Fibroblast of pulmonary artery (primary cell): ENCODE measurements around the gene POLR2L.

Source experiments
- DNase-seq: peaks from one replicate; pipeline ENCODE4 v3.0.0-alpha.2; 2010; ENCODE audit warnings: low read depth
- H3K4me3 ChIP-seq: replicated peaks from 2 replicates; pipeline ENCODE4 v1.5.1; 2011; ENCODE audit warnings: low read depth, mild to moderate bottlenecking, control low read depth, low read length, moderate library complexity
- CTCF ChIP-seq: IDR thresholded peaks from 2 replicates; pipeline ENCODE4 v1.5.1; 2011; ENCODE audit warnings: mild to moderate bottlenecking, control low read depth, low read length, inconsistent platforms; ENCODE audit errors: missing control alignments

POLR2L gene

GRCh38 chr11:837990-838307 lies 4.4 kb downstream of the POLR2L start:
- no peak overlapping the region for H3K4me3 ChIP-seq
- no peak for DNase-seq

GRCh38 chr11:837189-837989 lies 4.9 kb downstream of the POLR2L start:
- no peak for DNase-seq
- H3K4me3 ChIP-seq, result no peak overlapping the region
- no peak for TF ChIP-seq CTCF

More at GRCh38 chr11:837990-838307, 4.4 kb downstream of the POLR2L start:
- TF ChIP-seq CTCF, result no peak

- H3K4me3 ChIP-seq, result no peak overlapping the region
- TF ChIP-seq CTCF, result no peak
- DNase-seq, result no peak
Observed at GRCh38 chr11:836700-837099, 5.6 kb downstream of the POLR2L start.

GRCh38 chr11:836274-836673 lies 6.1 kb downstream of the POLR2L start:
- no peak for TF ChIP-seq CTCF
- H3K4me3 ChIP-seq, result no peak overlapping the region

GRCh38 chr11:834371-835316 lies 7.7 kb downstream of the POLR2L start:
- H3K4me3 ChIP-seq, result peak overlapping the region; percentile 38
- TF ChIP-seq CTCF, result no peak
- DNase-seq, result peak; percentile 61

More at GRCh38 chr11:836274-836673, 6.1 kb downstream of the POLR2L start:
- DNase-seq, result no peak

- TF ChIP-seq CTCF, result no peak
- H3K4me3 ChIP-seq, result peak overlapping the region; percentile 70
- DNase-seq, result no peak
Observed at GRCh38 chr11:833849-834311, 8.4 kb downstream of the POLR2L start.
